GM12878 (cell line): ENCODE data around the gene PRKAG2. TPM values are rescaled to one million over a fixed set of nuclear protein-coding genes. Genes with fewer than 3 reads are reported as not detected.

ENCODE experiments used
- ATAC-seq: fragments of 200-7000 bp; cut with Tn5 transposase; 3 replicates; pipeline ENCODE4 v1.9.1; 2020; ENCODE audit warnings: mild to moderate bottlenecking, moderate library complexity
- BruUV-seq: library from RNA; stranded (reverse); fragments of 400-500 nt; replicated peaks from 2 replicates; lab custom pipeline; 2021; lab: Mats Ljungman, UMichigan
- CTCF ChIA-PET: fragments of 300-600 bp; sonication (Branson Sonifier 250); formaldehyde crosslinking; extraction: SDS; loops from one replicate; lab custom pipeline; 2021; ENCODE audit warnings: inconsistent platforms; lab: Yijun Ruan, JAX
- POLR2A ChIA-PET: fragments of 350-600 bp; formaldehyde crosslinking; extraction: SDS; loops from one replicate; lab custom pipeline; 2021; ENCODE audit warnings: inconsistent platforms; lab: Charles Lee
- RAD21 ChIA-PET: fragments of 300-600 bp; sonication (Branson Sonifier 250); formaldehyde crosslinking; loops from one replicate; lab custom pipeline; 2023; ENCODE audit warnings: antibody characterized with exemption; ENCODE audit not compliant: unreplicated experiment; lab: Charles Lee
- SMC1A ChIA-PET: fragments of 300-600 bp; sonication (Branson Sonifier 250); formaldehyde crosslinking; loops from one replicate; lab custom pipeline; 2023; ENCODE audit not compliant: unreplicated experiment, uncharacterized antibody; lab: Charles Lee
- DNase-seq: peaks from one replicate; pipeline ENCODE4 v3.0.0-alpha.2; 2011; ENCODE audit warnings: low read depth, low spot score
- FAIRE-seq: peaks from 3 replicates; lab custom pipeline; 2011; peaks lifted over from hg19 to GRCh38; lab: Jason Lieb, UNC
- H2AFZ ChIP-seq: 2 replicates; pipeline ENCODE4 v1.6.0; 2011; ENCODE audit warnings: low read depth, low read length, control low read depth; ENCODE audit not compliant: control insufficient read depth
- H3K27ac ChIP-seq: 2 replicates; pipeline ENCODE4 v1.5.1; 2011; ENCODE audit warnings: control low read depth; ENCODE audit not compliant: control insufficient read depth, insufficient read depth
- H3K27me3 ChIP-seq, 2 experiments: replicated peaks in 1 of 2; 2 replicates each; pipeline versions ENCODE4 v1.6.0 to v1.6.1; 2011; ENCODE audit warnings: low read length in 1 of 2; ENCODE audit not compliant: control insufficient read depth in 2 of 2, insufficient read depth in 2 of 2
- H3K36me3 ChIP-seq, 2 experiments: 2 replicates each; pipeline ENCODE4 v1.5.1; 2011; ENCODE audit warnings: low read length in 1 of 2; ENCODE audit not compliant: control insufficient read depth in 2 of 2, insufficient read depth in 2 of 2
- H3K4me1 ChIP-seq: 2 replicates; pipeline ENCODE4 v1.6.1; 2011; ENCODE audit warnings: mild to moderate bottlenecking, low read length, moderate library complexity, mixed read lengths; ENCODE audit not compliant: control insufficient read depth, insufficient read depth
- H3K4me2 ChIP-seq: 2 replicates; pipeline ENCODE4 v1.6.0; 2011; ENCODE audit warnings: control low read depth; ENCODE audit not compliant: control insufficient read depth, insufficient read depth
- H3K4me3 ChIP-seq: fragments of 200-600 bp; sonication (generic); 2 replicates; pipeline ENCODE4 v1.5.1; 2016
- H3K79me2 ChIP-seq: 2 replicates; pipeline ENCODE4 v1.6.0; 2011; ENCODE audit warnings: low read length; ENCODE audit not compliant: control insufficient read depth, insufficient read depth
- H3K9ac ChIP-seq: 2 replicates; pipeline ENCODE4 v1.8.0; 2011; ENCODE audit warnings: low read length, control low read depth, mixed read lengths; ENCODE audit not compliant: control insufficient read depth, insufficient read depth
- H3K9me3 ChIP-seq: replicated peaks from 3 replicates; pipeline ENCODE4 v1.5.1; 2011; ENCODE audit warnings: mild to moderate bottlenecking, low read length; ENCODE audit not compliant: control insufficient read depth, insufficient read depth
- H4K20me1 ChIP-seq: 2 replicates; pipeline ENCODE4 v1.6.0; 2011; ENCODE audit not compliant: control insufficient read depth, insufficient read depth
- CEBPZ ChIP-seq: fragments of 150-350 bp; IDR thresholded peaks from 2 replicates; pipeline ENCODE4 v1.6.1; 2016; ENCODE audit warnings: low read depth, low read length
- CREB1 ChIP-seq: IDR thresholded peaks from 2 replicates; pipeline ENCODE4 v1.6.1; 2012; ENCODE audit warnings: low read depth, mild to moderate bottlenecking, inconsistent platforms
- EED ChIP-seq: sonication (generic); IDR thresholded peaks from 2 replicates; pipeline ENCODE4 v1.6.1; 2016; ENCODE audit warnings: antibody characterized with exemption, low read depth
- SMAD1 ChIP-seq: fragments of 450-650 bp; IDR thresholded peaks from 2 replicates; pipeline ENCODE4 v1.6.1; 2018; ENCODE audit warnings: mild to moderate bottlenecking, low read depth; ENCODE audit not compliant: partially characterized antibody
- WGBS: methylation state at CpG from one replicate; pipeline ENCODE4 v1.1.6; 2016; ENCODE audit warnings: low lambda C conversion rate; ENCODE audit not compliant: insufficient replicate concordance, insufficient coverage; ENCODE audit errors: missing lambda C conversion rate; 5-methylcytosine and 5-hydroxymethylcytosine counted together
- in situ Hi-C: fragments of 300-500 bp; cut with MboI; formaldehyde crosslinking; loops from 9 replicates; pipeline ENCODE4 v1.14.3; 2018; ENCODE audit warnings: mixed read lengths
- intact Hi-C: fragments of 100-400 bp; cut with micrococcal nuclease; formaldehyde crosslinking; loops from one replicate; pipeline ENCODE4 v1.14.2; 2022; ENCODE audit not compliant: unreplicated experiment
- polyA plus RNA-seq, 11 experiments: library from polyadenylated mRNA; depleted of rRNA in 4 of 11; unstranded in 6 of 11; stranded (reverse) in 5 of 11; fragments of >200 nt; fragmentation: Nextera tagmentation in 4 of 11; fragmentation: Illumina TruSeq in 1 of 11; extraction: Ambion mirVana in 4 of 11; extraction: Trizol in 1 of 11; gene quantifications; 1 replicate in 1 of 11; 2 replicates in 10 of 11; pipeline versions ENCODE4 v1.2.1 to v1.2.3, GENCODE V29; 2011 to 2016; ENCODE audit warnings: inconsistent platforms in 2 of 11, missing spikeins in 2 of 11, low read depth in 1 of 11
- total RNA-seq, 4 experiments: library from RNA; depleted of rRNA in 3 of 4; stranded (reverse); fragments of >200 nt in 3 of 4; fragmentation: Illumina TruSeq in 1 of 4; extraction: Trizol in 1 of 4; gene quantifications; 2 replicates each; pipeline versions ENCODE4 v1.2.1 to v1.2.3, GENCODE V29; 2013 to 2021

Gene PRKAG2
- total and polyA plus RNA-seq, 10 of the 15 experiments (the other 5 are each of a cell fraction or from before 2014, with no cell fraction given), result 3.4 to 8.9 (median 6.8) TPM

GRCh38 chr7:151849879-151850260, 27.0 kb downstream of the PRKAG2 start:
- H4K20me1 ChIP-seq, result no peaks in the 10 kb centered on the region
- intact Hi-C loops, result no loop called here
- CTCF ChIA-PET, result no interaction called here

More at GRCh38 chr7:151849879-151850260, 27.0 kb downstream of the PRKAG2 start:
- Histone ChIP-seq H3K9me3 (no peaks in the 10 kb centered on the region), H3K9ac (no peak overlapping the region), H3K36me3 (no peaks in the 10 kb centered on the region), H3K27ac (no peak overlapping the region), H3K27me3 (no peaks in the 10 kb centered on the region), H3K4me1 (peaks cover 10% of the 10 kb centered on the region), H3K79me2 (no peaks in the 10 kb centered on the region), H3K4me3 (no peak overlapping the region), H2AFZ (no peak overlapping the region), H3K4me2 (no peak overlapping the region)
- ChIA-PET RAD21 (no interaction called here), SMC1A (no interaction called here), POLR2A (no interaction called here)
- FAIRE-seq (no peak), DNase-seq (no peak), ATAC-seq (no peak)
- 93% methylated on average over 13 of the region's 13 CpGs for WGBS
- TF ChIP-seq CEBPZ (no peak), CREB1 (no peak), SMAD1 (no peak), EED (no peak)
- in situ Hi-C loops, result no loop called here
- no TSS peak for BruUV-seq
